ENCODE results near the gene KLHDC8A. TPM values are rescaled to one million over a fixed set of nuclear protein-coding genes. Genes with fewer than 3 reads are reported as not detected.
"Not testable (repeated sequence)": the region's sequence is repeated elsewhere in the genome, so short reads cannot be mapped to it uniquely, and the experiment has no call there.

Gene KLHDC8A
- total RNA-seq, 1 donor from 2014 or later = 17.4 TPM

DNA sequence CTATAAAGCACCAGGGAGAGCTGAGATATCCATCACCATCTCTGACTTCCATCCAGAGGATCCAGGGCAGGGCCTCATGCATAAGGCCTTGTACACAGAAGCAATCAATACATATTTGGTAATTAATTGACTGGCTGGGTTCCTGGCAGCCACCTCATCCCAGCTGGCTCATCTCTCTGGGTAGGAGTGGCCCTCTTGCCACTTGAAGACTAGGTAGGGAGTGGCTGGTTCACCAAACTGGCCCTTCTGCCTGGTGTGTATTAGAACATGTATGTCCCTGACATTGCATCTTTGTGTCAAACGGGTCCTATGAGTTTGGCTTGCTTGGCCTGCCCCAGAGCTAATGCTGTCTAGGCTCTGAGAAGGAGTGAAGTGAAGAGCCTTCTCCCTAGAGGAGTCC is 47.0 kb downstream of the KLHDC8A start:
- ATAC-seq (no peak), DNase-seq (ENCODE audit: low spot score) (no peak)
- intact Hi-C loops (cut with DNase I) = no loop called here

DNA sequence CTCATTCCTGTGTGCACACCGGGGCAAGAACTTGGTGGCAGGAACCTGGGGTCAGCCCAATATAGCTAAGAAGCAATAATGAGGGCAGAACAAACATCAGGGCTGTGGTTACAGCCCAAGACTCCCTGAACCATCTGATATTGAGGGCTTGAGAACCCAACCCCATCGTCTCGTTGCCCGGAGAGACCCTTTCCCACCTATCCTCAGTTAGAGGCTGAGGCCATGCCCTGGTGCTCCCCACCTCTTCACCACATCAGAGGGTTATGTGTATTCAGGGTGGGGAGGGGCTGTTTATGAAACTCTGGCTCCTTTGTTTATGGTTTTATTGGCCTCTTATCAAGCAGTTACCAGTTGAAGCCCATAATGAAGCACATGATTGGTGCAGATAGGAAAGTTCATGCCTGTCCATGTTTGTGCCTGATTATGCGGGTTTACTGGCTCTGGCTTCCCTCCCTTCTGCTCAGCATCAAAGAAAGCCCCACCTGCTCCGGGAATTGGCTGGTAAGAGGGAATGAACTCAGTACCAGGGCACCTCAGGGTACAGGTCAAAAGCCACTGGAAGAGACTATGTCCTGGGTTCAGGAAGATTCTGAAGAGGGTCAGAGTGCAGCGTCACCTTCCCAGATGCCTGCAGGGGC is 49.7 kb downstream of the KLHDC8A start:
- intact Hi-C loops (cut with DNase I) = no loop called here
- no peak for DNase-seq (ENCODE audit: low spot score)
- no peak for ATAC-seq

DNA sequence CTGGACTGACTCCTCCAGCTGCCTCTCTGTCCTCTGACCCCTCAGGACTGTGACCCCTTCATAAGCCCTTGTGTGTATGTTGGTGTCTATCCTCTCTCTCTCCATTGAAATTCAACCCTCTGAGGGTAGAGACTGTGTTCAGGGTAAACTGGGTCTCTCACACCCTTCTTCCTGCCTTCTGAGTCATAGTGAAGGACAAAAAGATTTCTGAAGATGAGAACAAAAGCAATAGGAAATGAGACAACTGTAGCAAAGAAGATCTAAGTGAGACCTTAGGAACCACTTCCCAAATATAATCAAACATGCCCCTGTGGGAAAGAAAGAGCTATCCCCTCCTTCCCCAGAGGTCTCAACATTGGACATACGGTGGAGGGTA is 52.0 kb downstream of the KLHDC8A start:
- no peak for DNase-seq (ENCODE audit: low spot score)
- intact Hi-C loops (cut with DNase I) = no loop called here

DNA sequence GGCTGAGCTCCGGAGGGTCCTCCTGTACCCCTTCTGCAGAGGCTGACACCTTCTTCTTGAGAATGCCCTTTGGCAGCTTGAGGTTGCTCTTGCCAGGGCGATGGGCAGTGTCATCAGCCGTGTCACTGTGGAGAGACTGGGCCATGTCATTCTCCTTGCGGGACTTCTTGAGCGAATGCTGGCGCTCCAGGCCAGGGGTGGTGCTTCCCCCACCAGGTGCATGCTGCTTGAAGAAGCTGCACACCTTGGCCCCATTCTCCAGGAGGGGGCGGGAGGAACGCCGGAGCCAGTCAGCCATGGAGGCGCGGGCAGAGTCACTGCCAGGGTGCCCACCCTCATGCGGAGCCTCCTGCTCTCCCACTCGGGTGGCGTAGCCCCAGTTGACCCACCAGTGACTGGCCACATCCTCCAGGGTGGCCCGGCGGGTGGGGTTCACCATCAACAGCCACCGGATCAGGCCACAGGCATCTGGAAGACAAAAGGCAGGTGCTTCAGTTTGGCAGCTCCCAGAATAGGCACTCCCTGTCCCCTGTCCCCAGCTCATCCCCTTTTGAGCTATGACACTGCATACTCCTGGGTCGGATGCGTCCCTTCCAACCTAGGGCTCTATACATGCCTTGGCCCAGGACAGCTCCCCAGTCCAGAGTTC is 52.6 kb downstream of the KLHDC8A start:
- ATAC-seq = no peak
- DNase-seq (ENCODE audit: low spot score) = no peak
- intact Hi-C loops (cut with DNase I) = no loop called here

More for the DNA sequence above, 52.0 kb downstream of the KLHDC8A start:
- no peak for ATAC-seq

DNA sequence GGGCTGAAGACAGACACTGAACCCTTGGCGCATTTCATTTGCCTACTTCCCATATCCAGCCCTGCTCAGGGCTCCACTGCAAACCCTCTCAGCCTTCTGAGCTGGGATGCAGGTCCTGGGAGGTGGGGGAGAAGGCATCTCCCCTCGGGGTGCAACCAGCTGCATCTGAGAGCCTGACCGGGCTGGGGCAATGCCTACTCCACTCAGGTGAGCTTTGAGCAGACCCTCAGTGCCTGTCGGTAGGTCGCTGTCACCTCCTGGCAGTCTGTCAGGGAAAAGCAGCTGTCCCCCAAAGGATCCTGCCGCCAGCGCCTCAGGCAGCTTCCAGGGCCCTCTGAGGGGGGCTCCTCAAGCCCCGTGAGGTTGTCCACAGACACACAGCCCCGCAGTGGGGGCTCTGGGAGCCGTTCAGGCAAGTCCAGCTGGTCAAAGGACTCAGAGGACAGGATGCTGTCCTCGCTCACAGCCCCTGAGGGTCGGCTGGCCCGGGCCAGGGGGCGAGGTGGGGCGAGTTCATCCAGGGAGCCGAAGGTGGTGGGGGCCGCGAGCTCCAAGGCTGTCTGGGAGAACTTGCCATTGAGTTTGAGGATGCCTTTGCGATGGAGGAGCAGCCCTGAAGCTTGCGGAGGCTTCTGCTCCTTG is 53.4 kb downstream of the KLHDC8A start:
- ATAC-seq = no peak
- no peak for DNase-seq (ENCODE audit: low spot score)
- intact Hi-C loops (cut with DNase I) = no loop called here

DNA sequence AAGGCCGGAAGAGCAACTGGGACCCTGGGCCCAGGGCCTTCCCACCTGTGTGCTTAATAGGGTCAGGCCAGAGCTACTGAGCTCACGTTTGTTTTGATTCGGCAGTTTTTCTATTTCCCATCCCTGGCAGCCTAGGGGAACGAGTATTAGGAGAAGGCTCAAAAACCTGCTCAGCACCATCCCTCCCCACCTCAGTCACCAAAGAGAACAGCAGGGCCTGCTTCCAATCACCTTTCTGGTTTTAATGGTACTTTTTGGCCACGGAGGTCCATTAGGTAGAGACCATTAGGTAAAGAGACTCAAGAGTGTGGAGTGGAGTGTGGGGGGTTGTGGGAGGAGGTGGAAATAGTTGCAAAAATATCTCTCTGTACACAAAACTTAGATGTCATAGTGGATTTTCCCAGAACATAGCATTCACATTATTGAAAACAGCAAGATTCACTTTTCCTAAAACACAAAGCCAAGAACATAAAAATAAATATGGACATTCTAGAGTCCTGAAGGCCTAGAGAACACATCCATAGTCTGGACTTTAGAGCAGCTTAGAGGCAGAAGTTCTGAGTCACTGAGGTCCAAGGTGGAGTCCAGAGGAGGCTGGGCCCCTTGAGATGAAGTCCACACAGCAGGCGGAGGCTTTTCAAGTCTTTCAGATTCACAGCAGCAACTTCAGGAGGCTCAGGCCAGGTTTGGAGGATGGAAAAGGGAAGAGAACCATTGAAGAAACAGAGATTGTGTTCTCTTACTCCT is 54.7 kb downstream of the KLHDC8A start:
- ATAC-seq = no peak
- DNase-seq (ENCODE audit: low spot score) = no peak
- intact Hi-C loops (cut with DNase I) = no loop called here

DNA sequence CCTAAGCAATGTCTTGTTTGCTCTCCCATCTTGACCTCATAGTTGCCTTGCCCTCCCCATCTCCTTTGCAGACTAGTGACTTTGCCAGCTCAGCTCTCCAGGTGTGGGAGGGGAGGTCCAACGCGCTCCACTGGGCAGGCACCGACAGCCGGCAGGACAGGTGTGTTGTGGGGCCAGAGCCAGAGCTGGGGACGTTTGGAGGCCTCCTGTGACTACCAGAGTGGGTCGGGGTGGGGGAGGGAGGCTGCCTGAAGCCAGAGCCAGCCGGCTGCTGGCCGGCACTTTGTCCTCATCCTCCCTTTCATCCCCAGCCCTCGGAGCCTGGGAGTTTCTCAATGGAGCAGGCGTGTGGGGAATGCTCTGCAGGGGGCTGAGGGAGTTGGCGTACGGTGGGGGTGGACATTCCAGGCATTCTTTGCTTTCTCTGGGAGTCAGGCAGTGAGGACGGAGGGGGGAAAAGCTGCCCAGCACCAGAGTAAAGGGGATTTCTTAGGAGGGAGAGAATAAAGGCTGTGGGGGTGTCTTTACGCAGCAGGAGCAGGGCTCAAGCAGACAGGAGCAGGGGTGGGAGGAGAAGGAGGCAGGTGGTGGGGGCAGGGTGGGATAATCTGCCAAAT is 55.4 kb downstream of the KLHDC8A start:
- intact Hi-C loops (cut with DNase I) = no loop called here
- DNase-seq (ENCODE audit: low spot score) = peak; percentile 75
- ATAC-seq = peak; percentile 80

DNA sequence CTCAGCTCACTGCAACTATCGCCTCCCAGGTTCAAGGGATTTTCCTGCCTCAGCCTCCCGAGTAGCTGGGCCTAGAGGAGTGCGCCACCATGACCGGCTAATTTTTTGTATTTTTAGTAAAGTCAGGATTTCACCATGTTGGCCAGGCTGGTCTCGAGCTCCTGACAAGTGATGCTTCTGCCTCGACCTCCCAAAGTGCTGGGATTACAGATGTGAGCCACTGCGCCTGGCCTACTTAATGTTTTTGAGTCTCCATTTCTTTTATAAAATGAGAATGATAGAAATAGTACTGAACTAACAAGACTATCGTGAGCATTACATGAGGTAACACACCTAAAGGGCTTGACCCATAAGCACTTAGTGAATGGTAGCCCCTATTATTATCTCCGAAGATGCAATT is 56.6 kb downstream of the KLHDC8A start:
- ATAC-seq (no peak), DNase-seq (ENCODE audit: low spot score) (no peak)
- intact Hi-C loops (cut with DNase I) = no loop called here

DNA sequence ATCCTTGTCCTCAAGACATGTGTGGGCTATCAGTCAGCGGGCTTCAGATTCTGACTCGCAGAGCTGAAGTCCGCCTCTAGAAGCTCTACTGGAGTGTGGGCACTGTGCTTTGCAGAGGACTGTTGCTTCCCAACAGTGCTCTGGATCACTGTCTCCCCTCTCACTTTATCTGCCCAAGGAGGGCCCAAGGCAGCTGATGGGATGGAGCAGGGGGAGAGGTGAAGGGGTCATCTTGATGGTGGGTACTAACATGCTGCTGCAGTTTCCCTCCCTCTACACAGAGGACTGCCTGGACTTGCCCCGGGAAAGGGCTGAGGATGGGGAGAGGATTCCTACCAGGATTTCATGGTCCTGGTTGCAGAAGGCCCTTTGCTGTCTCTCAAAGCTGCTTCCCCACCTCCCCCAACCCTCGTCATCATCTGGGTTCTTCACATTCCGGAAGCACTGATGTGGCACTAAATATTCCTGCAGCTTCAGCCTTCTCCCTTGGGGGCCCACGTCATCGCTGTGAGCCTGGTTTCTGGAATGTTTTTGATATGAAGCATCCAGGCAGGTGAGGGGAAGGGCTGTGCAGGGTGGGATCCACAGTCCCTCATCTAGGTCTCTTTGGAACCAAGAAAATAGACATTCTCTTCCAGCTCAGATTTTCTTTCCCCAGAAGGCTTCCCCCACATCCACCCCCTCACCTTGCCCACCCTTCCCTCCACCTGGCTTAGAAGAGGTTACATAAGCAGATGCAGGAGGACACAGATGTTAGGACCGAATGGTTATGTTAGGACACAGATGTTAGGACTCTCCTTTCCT is 58.3 kb downstream of the KLHDC8A start:
- DNase-seq (ENCODE audit: low spot score) (no peak), ATAC-seq (no peak)
- intact Hi-C loops (cut with DNase I) = no loop called here

DNA sequence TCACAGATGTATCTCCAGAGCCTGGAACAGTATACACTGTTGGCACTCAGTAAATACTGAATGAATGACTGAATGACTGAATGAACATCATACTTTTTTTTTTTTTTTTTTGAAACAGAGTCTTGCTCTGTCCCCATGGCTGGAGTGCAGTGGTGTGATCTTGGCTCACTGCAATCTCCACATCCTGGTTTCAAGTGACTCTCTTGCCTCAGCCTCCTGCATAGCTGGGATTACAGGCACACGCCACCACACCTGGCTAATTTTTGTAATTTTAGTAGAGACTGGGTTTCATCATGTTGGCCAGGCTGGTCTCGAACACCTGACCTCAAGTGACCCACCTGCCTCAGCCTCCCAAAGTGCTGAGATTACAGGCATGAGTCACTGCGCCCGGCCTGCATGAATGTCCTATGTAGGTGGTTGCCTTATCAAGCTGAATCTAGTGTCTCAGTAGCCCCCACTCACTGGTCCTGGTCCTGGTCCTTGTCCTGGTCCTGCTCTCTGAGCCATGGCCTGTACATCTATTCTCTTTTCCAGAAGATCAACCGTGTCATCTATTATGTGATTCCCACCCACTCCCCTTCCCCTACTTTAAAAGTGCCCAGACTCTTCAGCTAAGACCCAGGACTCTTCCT is 59.1 kb downstream of the KLHDC8A start:
- intact Hi-C loops (cut with DNase I); DNase-seq (ENCODE audit: low spot score); ATAC-seq: not testable (repeated sequence)

DNA sequence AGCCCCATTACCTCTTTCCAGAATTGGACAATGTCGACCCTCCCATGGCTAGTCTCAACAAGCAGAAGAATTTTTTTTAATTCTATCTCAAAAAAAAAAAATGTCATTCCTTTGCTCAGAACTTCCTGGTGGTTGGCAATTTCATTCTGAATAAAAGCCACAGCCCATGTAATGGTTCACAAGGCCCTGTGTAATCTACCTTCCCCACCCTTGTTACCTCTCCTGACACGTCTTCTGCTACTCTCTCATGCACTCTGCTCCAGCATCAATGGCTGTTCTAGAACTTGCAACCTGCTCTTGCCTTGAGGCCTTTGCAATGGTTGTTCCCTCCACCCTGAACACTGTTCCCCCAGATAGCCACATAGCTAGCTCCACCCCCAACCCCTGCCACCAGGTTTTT is 60.6 kb downstream of the KLHDC8A start:
- intact Hi-C loops (cut with DNase I) = no loop called here
- DNase-seq (ENCODE audit: low spot score) = no peak
- no peak for ATAC-seq

DNA sequence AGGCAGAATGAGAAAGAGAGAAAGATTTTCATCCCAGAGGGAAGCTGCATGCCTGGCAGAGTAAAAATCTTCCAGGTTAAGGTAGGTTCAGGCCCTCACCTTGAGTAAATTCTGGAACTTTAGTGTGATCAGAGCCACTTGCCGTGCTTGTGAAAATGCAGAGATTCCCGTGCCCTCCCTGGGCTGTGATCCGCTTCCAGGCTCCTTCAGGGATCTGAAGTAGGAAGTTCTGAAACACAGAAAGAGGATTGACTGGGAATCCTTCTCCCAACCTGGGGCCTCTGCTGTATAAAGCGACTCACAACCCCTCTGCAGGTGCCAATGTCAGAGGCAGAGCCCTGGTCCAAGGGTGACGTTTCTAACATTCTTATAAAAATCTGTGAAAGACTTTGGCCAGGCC is 61.8 kb downstream of the KLHDC8A start:
- intact Hi-C loops (cut with DNase I) = no loop called here

DNA sequence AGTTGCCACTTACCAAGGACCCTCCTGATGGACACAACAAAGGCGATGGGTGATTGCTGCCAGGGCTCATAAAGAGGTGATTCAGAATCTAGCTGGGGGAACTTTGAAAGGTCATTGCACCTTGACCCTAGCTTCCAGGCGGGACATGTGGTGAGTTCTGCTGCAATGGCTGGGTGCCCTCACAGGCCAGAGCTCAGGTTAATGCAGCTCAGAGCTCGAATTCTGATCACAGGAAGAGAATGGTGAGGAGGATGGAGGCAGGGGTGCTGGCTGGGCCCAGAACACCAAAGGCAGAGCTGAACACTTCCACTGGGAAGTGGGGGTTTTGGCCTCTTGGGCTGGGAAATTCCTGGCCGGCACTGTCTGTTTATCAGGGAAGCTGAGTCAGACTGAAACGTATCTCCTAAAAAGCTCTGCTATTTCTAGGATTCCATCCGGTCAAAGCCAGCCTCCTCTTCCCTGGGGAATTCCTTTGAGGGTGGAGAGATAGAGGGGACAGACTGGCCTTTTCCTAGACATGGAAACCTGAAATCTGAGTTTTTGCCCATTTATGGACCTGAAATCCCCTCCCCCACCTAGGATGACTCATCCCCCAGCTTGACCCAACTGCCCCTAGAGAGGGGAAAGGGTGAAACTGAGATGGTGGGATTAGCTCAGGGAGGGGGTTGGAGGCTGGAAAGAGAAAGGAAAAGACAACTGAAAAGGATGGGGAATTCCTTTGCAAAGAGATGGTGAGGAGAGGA is 62.4 kb downstream of the KLHDC8A start:
- peak; percentile 86 for ATAC-seq
- intact Hi-C loops (cut with DNase I) = no loop called here
- DNase-seq (ENCODE audit: low spot score) = no peak

More for the DNA sequence above, 61.8 kb downstream of the KLHDC8A start:
- ATAC-seq (no peak), DNase-seq (ENCODE audit: low spot score) (no peak)

DNA sequence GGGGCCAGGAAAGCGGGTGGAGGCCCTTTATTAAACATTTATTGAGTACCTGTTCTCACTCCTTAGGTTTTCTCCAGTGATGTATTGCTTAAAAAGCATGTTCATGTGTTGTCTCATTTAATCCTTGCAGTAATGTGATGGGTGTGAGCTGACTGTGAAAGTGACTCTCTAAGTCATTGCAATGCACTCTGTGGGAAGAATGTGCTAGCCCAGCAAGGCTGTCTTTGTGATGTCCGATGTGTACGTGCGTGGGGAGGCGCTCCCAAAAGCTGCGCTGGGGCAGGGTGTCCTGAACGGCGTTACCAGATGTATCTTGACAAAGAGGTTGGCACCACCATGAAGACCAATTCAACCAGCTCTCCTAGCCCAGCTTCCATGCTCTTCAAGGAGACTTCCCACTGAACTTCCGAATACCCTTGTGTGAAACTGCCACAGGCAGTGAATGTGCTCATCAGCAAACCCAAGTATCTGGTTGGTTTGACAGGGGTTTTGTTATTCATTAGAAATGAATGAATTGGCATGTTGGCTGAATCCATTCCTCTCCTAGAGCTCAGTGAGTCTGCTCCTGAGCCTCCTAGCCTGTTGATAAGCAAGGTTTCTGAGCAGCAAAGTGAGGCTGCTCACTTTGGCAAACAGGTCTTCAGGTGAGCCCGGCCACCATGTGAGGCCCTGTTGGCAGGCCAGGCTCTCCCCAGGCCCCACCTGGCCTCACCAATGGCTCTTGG is 63.2 kb downstream of the KLHDC8A start:
- DNase-seq (ENCODE audit: low spot score) = no peak
- no peak for ATAC-seq
- intact Hi-C loops (cut with DNase I) = no loop called here

DNA sequence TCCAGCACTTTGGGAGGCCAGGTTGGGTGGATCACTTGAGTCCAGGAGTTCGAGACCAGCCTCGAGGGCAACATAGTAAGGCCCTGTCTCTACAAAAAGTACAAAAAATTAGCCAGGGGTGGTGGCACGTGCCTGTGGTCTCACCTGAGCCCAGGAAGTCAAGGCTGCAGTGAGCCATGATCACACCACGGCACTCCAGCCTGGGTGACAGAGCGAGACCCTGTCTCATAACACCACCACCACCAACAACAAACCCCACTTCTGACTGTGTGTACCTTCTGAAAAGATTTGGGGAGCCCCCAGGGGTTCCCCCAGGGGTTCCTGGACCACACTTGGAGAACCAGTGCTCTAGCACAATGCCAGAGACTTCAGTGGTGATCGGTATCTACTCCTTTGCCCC is 65.1 kb downstream of the KLHDC8A start:
- intact Hi-C loops (cut with DNase I) = no loop called here
- no peak for DNase-seq (ENCODE audit: low spot score)
- no peak for ATAC-seq

DNA sequence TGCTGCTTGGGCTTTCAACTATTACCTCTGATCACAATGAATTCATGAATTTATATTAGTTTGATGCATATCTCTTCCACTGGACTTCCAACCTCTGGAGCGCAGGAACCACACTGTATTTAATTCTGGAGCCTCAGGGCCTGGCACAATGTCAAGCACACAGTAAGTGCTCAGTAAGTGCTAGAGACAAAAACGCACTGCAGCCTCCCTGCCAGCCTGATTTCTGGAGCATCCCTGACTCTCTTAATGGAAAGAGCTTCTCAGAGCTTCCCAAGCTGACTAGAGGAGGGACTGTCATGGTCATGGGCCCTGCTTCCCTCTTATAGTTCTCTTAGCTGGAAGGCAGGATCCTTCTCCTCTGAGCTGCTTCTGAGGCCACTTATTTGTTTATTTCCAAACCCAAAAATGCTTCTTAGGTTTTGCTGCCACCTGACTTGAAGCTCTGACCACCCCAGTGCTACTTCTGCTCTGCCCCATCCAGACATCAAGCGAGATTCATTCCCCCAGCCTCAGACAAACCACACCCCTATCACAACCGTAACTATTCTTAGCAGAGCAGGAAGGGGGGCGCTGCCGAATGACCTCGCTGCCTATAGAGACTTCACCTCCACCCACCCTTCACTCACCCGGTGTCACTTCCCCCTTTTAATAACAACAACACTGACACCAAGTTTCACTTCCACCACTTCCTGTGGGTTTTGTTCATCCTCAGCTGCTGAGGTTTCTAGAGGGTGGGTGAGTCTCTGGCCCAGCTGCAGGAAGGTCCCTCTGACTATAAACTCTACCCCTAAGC is 68.8 kb downstream of the KLHDC8A start:
- DNase-seq (ENCODE audit: low spot score) = no peak
- intact Hi-C loops (cut with DNase I) = no loop called here
- peak; percentile 38 for ATAC-seq
